HFFc6 (cell line): ENCODE results near the gene ZDHHC20. TPM values are rescaled to one million over a fixed set of nuclear protein-coding genes. Genes with fewer than 3 reads are reported as not detected.

Experiments
- DNase-seq: peaks from one replicate; pipeline ENCODE4 v3.0.0-alpha.2; 2018
- H3K27ac Mint-ChIP-seq: 2 replicates; pipeline ENCODE4 v1.8.0; 2020; ENCODE audit warnings: mild to moderate bottlenecking, mixed read lengths
- H3K27me3 Mint-ChIP-seq: 2 replicates; pipeline ENCODE4 v1.8.0; 2021; ENCODE audit warnings: mild to moderate bottlenecking, moderate library complexity, mixed read lengths; ENCODE audit not compliant: insufficient read depth
- H3K36me3 Mint-ChIP-seq: 2 replicates; pipeline ENCODE4 v1.8.0; 2021; ENCODE audit warnings: low read depth, mixed read lengths
- H3K4me1 Mint-ChIP-seq: 2 replicates; pipeline ENCODE4 v1.8.0; 2020; ENCODE audit warnings: low read depth, mixed read lengths
- H3K4me3 Mint-ChIP-seq: 2 replicates; pipeline ENCODE4 v1.8.0; 2020; ENCODE audit warnings: mild to moderate bottlenecking, moderate library complexity, mixed read lengths
- H3K9me3 Mint-ChIP-seq: 2 replicates; pipeline ENCODE4 v1.8.0; 2020; ENCODE audit warnings: mild to moderate bottlenecking, mixed read lengths
- CTCF ChIP-seq: fragments of 200-600 bp; sonication (generic); IDR thresholded peaks from 2 replicates; pipeline ENCODE4 v1.5.0; 2021; ENCODE audit warnings: antibody characterized with exemption, mild to moderate bottlenecking
- long read RNA-seq: library from polyadenylated mRNA; unstranded; transcript quantifications from one replicate; pipeline ENCODE4 v2.0.0, GENCODE V29; 2019
- total RNA-seq, 6 experiments: library from RNA; stranded (reverse); fragmentation: NEBNext Ultra II Directional; extraction: Animal tissue kit (Norgen Biotek cat#: 25700); gene quantifications; 2 replicates in 1 of 6; 3 replicates in 5 of 6; pipeline ENCODE4 v1.2.3, GENCODE V29; 2021

The ZDHHC20 gene, protein sequence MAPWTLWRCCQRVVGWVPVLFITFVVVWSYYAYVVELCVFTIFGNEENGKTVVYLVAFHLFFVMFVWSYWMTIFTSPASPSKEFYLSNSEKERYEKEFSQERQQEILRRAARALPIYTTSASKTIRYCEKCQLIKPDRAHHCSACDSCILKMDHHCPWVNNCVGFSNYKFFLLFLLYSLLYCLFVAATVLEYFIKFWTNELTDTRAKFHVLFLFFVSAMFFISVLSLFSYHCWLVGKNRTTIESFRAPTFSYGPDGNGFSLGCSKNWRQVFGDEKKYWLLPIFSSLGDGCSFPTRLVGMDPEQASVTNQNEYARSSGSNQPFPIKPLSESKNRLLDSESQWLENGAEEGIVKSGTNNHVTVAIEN
- 10 to 100 TPM; 65.3 to 75.1 (median 69.6) TPM for total RNA-seq
- long read RNA-seq, partial matches to known transcripts, result 1 of 7 reads
- long read RNA-seq, other reads (novel, unspliced or antisense), result 5 of 7 reads

DNA sequence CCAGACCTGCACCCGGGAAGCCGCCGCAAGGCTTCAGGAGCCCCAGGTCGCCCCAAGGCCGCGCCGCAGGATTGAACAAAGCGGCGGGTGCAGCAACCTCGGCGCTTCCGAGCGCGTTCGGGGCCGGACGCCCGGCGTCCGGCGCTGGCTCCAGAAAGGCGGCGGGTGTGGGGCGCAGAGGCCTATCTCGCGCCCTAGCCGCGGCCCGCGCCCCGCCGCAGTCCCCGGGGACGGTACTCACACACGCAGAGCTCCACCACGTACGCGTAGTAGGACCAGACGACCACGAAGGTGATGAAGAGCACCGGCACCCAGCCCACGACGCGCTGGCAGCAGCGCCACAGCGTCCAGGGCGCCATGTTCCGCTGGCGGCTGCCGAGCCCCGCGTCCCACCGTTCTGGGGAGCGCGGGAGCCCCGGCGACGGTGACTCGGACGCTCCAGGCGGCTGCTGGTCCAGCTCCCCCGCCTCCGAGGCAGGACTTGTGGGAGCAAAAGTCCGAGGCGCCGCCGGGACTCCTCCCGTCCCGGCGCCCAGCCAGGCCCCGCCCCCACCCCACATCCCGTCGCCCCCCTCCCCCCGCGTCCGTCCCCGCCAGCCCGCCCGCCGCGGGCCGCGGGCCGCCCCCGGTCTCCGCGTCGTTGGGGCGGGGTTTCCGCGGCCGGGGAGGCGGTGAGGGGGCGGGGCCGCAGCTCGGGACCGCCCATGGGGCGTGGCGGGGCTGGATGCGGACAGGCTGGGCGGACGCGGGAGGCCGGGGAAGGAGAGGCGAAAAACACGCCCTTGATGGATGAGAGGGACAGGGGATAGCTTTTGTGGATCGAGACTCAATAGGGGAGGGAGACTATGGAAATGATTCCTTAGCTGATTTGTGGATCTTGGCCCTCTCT lies at the start of gene ZDHHC20:
TSS of gene ZDHHC20 (minus strand) at position 491 of the 889 bp plus-strand sequence. CDS start at position 359, 132 bp downstream.
- peak; percentile 69 for DNase-seq
- Mint-ChIP-seq H3K4me1 (peaks cover 28% of the 10 kb centered on the region), H3K27me3 (peaks cover 2% of the 10 kb centered on the region), H3K4me3 (peak within 1 kb of the TSS; percentile 97), H3K9me3 (no peaks in the 10 kb centered on the region), H3K27ac (peak within 1 kb of the TSS; percentile 84), H3K36me3 (no peaks in the 10 kb centered on the region)
- no peak for TF ChIP-seq CTCF

GRCh38 chr13:21504379-21504778 lies 45.3 kb upstream of the ZDHHC20 start:
- H3K36me3 Mint-ChIP-seq, result peaks cover 5% of the 10 kb centered on the region; the same call in 1 of the 2 replicates
- H3K4me1 Mint-ChIP-seq, result no peaks in the 10 kb centered on the region
- H3K27ac Mint-ChIP-seq, result no peak overlapping the region
- no peak overlapping the region for H3K4me3 Mint-ChIP-seq
- no peaks in the 10 kb centered on the region for H3K27me3 Mint-ChIP-seq
- no peak for DNase-seq
- TF ChIP-seq CTCF, result no peak
- no peaks in the 10 kb centered on the region for H3K9me3 Mint-ChIP-seq

- Mint-ChIP-seq H3K27me3 (no peaks in the 10 kb centered on the region), H3K36me3 (peaks cover 4% of the 10 kb centered on the region; the same call in 1 of the 2 replicates), H3K4me1 (no peaks in the 10 kb centered on the region), H3K27ac (no peak overlapping the region), H3K9me3 (no peaks in the 10 kb centered on the region), H3K4me3 (no peak overlapping the region)
- DNase-seq, result no peak
- TF ChIP-seq CTCF, result no peak
Observed at GRCh38 chr13:21501686-21502085, 42.6 kb upstream of the ZDHHC20 start.

DNA sequence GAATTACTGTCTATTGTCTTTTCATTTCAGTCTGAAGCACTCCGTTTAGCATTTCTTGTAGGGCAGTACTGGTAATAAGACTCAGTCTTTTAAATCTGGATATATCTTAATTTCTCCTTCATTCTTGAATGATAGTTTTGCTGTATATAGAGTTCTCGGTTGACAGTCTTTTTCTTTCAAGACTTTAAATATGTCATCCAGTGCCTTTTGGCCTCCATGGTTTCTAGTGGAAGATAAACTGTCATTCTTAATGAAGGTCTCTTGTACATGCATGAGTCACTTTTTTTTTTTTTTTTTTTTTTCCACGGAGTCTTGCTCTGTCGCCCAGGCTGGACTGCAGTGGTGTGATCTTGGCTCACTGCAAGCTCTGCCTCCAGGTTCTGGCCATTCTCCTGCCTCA lies 27.2 kb upstream of the ZDHHC20 start:
- Mint-ChIP-seq H3K27me3 (no peaks in the 10 kb centered on the region; the same call in 1 of the 2 replicates), H3K4me3 (no peak overlapping the region), H3K4me1 (peaks cover 3% of the 10 kb centered on the region), H3K27ac (no peak overlapping the region), H3K9me3 (peaks cover 18% of the 10 kb centered on the region), H3K36me3 (peaks cover 31% of the 10 kb centered on the region)
- TF ChIP-seq CTCF, result no peak
- DNase-seq, result peak; percentile 3

- Mint-ChIP-seq H3K9me3 (peaks cover 18% of the 10 kb centered on the region), H3K36me3 (peaks cover 12% of the 10 kb centered on the region), H3K4me3 (no peak overlapping the region), H3K27me3 (no peaks in the 10 kb centered on the region; the same call in none of the 2 replicates), H3K4me1 (peaks cover 22% of the 10 kb centered on the region), H3K27ac (no peak overlapping the region)
- no peak for TF ChIP-seq CTCF
- no peak for DNase-seq
Observed at GRCh38 chr13:21483748-21484147, 24.6 kb upstream of the ZDHHC20 start.
